Measurements from ENCODE around the gene ST6GAL1.

- TF ChIP-seq CTCF (IDR thresholded peaks at IDR 0.05; ENCODE audit: insufficient read depth, low read depth, low read length): no peak
- TF ChIP-seq EZH2 (IDR thresholded peaks at IDR 0.05; ENCODE audit: insufficient read depth, low read length): no peak
These were observed 144.5 kb downstream of the ST6GAL1 start for GRCh38 chr3:187074846-187075245.

All from astrocyte (in vitro differentiated cells and primary cell).